ELF-1 (cell line): ENCODE data around the gene CREG2.
A peak's percentile ranks its signal among the peaks of the same experiment; 100 is the strongest.
"Not testable (repeated sequence)": the region's sequence is repeated elsewhere in the genome, so short reads cannot be mapped to it uniquely, and the experiment has no call there.

ENCODE experiments used
- DNase-seq: peaks from one replicate; pipeline ENCODE4 v3.0.0-alpha.2; 2016; ENCODE audit warnings: low read depth, low spot score

CREG2 gene

DNA sequence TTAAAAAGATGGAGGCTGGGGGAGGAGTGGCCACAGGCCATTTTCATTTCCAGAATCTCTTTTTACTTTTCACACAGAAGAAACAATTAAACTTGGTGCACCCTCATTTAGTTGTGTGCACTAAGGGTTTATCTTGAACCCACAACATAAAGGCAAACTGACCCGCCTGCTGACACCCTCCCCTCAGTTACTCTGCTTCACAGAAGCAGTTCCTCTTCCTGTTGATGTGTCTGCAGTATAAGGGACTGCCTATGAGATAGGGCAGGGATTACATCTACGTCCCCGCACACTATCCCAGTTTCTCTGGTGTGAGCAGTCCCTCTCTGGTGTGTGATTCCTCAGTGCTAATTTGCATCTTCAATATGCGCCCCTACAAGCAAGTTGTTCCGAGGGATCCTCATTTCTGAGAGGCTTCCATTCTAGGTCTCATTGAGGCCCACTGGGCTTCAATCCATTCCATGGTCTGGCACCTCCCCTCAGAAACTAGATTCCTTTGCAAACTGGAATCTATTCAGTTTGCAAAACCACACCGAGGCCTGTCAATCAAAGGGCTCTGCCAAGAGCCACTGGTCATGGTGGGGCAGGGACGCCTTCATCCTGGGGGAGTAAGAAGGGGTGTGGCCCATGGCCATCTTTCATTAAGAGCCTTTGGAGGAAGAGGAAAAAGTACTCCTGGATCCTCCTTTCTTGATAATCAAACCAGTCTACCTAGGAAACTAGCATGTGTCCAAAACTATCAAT lies 12.3 kb downstream of the CREG2 start:
- DNase-seq = no peak

DNA sequence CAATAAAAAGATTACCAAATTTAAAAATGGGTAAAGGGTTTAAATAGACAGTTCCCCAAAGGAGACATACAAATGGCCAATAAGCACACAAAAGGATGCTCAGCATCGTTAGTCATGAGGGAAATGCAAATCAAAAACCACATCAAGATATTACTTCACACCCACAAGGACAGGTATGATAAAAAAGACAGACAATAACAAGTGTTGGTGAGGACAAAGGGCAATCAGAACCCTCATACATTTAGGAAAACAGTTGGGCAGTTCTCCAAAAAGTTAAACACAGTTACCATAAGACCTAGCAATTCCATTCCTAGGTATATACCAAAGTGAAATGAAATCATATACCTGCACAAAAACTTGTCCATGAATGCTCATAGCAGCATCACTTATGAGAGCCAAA lies 14.5 kb downstream of the CREG2 start:
- DNase-seq = no peak

DNA sequence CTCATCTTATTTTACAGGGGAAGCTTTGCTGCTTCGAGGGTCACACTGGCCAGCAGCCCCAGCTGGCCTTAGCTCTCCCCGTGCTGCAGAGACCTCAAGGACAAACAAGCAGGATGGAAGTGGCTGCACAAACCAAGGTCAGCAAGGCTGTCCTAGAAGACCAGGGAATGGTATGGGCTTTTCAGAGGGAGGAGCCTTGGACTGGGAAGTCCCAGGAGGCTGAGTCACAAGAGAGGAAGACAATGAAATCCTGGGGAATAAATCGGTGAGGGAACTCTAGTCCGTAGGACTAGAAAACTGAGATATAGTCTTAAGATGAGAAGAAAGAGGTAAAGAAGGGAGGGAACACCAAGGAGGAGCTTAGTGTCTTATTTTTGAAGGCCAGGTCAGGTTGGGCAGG lies 15.7 kb downstream of the CREG2 start:
- DNase-seq = no peak

DNA sequence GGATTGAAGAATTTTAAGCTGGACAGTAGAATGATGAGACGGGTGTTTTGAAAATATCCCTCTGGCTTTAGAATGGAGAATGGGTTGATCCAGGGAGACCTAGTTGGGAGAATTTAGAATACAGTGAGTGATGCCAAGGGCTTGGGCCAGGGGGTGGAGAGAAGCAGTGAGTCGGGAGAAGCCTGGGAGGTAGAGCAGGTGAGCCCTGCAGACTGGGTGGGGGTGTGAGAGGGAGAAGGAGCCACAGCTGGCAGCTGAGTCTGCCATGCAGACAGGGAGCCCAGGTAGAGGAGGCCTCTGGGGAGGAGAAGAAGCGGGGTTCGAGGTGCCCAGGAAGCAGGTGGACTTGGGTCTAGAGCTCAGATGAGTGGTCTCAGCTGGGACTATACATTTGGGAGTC lies 18.2 kb downstream of the CREG2 start:
- no peak for DNase-seq

DNA sequence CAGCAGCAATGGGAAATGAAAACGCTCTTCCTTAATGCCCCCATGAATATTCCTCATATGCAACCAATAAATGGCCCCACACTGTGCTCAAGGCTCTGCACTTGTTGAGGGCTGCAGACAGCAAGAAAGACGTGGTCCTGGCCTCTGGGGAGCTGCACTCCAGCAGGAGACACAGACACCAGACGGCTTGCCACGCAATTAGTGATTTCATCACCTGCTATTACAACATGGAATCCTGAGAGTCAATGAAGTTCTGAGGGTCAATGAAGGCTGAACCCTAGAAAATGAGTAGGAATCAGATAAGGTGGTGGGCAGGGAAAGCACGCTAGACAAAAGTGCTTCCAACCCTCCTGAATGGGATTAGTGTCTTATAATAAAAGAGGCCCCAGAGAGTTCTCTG lies 18.9 kb downstream of the CREG2 start:
- no peak for DNase-seq

DNA sequence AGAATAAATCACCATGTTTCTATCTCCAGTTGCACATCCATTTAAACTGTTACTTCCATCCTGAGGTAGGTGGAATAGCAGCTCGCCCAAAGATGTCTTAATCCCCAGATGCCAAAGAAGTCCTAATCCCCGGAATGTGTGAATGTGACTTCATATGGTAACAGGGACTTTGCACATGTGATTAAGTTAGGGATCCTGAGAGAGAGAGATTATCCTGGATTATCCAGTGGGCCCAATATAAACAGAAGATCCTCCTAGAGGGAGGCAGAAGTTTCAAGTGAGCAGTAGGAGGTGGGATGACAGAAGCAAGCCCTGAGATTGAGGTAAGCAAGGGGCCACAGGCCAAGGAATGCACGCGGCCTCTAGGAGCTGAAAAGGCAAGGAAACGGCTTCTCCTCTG lies 19.8 kb downstream of the CREG2 start:
- no peak for DNase-seq

DNA sequence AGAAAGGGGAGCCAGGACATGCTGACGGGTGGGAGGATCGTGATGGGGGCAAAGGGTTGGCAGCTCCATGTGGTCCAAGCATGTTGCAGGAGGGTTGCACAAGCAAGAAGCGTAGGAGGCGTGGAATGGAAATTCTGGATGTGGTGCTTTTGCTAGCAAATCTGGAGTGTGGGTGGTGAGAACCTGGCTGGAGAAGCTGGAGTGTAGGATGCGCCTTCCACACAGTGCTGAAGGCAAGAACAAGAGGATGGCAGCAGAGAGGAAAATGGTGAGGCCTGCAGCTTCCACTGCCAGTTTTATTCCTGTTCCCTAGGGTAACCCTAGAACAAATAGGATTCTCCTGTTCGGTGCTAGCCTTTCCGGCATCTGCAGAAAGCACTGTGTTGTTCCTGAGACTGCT lies 22.4 kb downstream of the CREG2 start:
- no peak for DNase-seq

DNA sequence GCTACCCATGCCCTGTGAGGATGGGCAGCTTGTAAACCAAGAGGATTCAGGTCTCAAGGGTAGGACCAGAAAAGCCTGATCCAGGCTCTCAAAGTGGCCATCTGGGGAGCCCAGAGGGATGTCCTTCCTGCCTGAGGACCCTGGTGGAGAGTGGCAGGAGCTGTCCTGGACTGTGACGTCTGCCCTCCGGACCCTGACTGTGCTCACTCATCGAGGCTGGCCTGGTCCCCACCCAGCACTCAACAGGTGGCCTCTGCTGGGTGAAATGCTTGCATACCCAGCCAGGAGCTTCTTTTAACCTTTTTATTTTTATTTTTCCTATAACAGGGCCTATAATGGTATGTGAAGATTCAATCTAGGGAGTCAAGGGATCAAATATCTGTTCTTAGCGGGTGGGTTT lies 24.5 kb downstream of the CREG2 start:
- no peak for DNase-seq

DNA sequence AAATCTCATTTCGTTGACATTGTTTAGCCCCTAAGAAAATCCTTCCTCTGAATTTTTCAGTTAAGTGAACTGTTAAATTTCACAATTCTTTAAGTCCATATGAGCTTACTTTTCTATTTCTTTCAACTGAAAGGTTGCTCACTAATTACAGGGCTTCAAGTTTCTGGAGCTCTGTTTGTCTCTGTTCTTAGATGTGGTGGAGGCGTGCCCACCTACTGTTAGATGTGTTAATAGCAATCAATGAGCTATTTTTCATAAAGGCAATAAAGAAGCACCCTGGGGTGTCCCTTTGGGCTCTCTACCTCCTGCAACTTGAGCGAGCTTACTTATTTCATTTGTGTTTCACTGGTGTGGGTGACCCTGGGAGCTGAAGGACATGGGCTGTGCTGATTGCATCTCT lies 25.0 kb downstream of the CREG2 start:
- no peak for DNase-seq

DNA sequence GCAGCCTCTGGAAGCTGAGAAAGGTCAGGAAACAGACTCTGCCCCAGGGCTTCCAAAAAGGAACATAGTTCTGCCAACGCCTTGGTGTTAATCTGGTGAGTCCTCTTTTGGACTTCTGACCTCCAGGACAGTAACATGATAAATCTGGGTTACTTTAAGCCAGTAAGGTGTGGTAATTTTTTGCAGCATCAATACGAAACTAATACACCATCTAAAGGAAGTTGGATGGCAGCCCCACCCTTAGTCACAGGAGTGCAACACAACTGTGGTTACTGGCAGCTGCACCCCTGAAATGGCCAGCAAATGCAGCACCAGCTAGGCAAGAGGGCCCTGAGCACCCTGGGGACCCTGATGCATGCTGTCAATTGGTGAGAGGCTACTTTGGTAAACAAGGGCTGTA lies 25.8 kb downstream of the CREG2 start:
- no peak for DNase-seq

DNA sequence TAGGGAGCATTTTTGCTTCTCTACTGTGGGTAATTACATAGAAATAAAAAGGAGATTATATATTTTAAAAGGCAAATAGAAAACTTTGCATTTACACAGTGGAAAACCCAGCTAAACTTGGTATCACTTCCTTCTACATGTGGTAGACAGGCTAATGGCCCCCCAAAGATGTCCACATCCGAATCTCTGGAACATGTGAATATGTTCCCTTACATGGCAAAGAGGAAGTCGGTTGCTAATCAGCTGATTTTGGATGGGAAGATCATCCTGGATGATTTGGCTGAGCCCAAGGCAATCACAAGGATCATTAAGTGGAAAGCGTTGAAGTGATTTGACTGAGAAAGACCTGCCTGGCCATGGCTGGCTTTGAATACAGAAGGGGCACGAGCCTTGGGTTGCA lies 26.2 kb downstream of the CREG2 start:
- peak; percentile 52 for DNase-seq

DNA sequence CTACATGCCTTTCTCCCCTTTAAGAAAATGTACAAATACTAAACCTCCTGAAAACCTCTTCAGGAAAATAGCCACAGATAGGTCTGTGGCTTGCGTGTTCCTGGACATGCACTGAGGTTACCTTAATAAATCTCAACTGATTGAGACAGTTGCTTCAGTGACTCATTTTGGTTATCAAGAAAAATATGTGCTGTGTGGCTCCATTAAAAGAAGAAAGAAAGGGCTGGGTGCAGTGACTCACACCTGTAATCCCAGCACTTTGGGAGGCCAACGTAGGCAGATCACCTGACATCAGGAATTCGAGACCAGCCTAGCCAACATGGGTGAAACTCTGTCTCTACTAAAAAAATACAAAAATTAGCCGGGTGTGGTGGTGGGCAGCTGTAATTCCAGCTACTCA lies 27.1 kb downstream of the CREG2 start:
- no peak for DNase-seq

DNA sequence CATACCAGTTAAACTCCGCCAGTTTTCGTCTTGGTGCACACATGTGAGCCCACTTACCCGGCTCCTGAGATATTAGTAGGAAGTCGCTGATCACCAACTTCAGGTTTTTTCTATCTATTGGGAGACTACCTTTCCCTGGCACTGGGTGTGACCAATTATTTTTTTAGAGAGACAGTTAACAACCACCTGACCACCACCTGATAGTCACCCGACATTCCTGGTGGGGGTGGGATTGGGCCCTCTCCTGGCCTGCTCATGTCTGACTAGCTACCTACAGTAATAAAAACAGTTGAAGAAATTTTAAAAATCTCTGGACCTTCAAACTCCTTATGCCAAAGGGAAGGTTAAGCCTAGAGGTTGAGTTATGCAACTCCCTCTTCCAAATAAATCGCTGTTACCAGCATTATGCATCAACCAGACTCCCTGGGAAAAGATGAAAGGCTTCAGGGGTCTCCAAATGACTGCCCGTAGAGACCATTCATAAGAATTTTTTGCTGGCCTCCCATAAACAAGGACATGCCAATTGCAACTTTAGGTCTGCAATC lies 27.8 kb downstream of the CREG2 start:
- no peak for DNase-seq

DNA sequence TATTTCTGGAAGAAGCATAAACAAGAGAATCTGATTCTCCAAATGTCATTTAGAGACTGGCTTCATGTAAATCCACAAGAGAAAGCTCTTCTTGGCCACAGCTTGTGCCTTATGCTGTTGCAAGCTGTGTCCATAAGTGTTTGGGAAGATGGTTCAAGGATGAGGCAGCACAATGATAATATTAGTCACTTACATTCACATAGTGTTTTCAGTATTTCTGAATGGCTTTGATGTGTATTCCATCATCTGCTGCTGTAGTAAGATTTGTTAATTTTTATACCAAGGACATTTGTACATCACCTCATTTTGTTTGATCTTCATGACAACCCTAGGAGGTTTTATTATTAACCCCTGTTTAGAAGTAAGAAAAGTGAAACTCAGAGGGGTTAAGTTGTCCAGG lies 29.9 kb downstream of the CREG2 start:
- DNase-seq = no peak

DNA sequence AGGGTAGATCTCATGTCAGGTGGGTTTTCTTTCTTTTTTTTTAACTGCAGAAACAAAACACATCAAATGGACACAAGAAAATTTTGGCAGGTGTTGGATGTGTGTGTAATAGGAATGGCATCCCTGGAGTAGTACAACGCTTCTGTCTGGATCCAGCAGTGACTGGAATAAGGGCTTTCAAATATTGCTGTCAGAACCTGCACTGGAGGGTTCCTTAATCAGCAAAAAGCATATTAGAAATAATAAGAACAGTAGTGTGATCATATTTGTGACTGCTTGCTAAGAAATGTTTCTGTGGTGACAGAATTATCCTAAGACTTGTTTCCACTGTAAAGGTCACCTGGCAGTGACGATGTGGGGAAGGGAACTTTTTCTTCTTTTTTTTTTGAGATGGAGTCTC lies 30.8 kb downstream of the CREG2 start:
- DNase-seq = no peak

DNA sequence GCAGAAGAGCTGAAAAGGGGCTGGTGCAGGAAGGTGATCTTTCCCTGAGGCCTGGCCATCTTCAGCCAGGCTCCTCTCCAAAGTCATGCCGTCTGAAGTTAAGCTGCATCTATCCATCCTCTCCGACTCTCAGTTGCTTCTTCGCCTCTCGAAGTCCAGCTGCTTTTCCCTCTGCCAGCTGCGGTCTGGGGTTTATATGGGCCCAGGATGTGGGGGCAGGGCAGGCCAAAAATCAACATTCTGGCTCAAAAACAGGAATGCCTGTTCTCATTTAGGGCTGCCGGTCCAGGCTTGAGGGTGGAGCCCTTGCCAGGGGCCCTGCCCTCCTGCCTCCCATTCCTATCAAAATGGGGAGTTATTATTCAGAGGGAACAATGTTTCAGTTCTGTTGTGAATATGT lies 31.2 kb downstream of the CREG2 start:
- no peak for DNase-seq

DNA sequence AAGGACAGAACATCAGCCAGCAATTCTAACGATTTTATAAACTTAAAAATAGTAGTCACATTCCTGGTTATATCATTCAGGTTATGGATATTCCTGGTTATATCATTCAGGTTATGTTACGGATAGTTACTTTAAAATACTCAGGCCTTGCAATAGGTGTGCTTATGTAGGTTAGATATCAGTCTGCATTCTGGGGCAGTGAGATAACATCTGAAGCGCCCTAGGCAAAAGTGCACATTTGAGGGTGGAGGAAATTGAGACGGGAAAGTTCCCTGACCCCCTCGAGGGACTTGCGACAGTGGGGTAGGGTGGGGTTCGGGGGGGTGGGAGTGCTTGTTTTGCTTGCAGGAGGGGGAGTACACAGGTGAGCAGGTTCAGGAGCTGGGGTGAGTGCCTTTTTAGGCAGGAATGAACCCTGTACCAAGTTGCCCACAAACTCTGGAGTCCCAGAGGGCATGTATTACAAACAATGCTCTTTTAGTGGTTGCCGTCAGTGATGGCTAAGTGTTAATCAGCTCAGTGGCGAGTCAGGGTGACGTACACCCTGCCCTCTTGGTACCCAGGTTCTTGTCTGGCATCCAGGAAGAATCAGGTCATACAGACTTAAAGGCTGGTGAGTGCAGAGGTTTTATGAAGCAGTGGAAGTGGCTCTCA lies 31.8 kb downstream of the CREG2 start:
- no peak for DNase-seq

DNA sequence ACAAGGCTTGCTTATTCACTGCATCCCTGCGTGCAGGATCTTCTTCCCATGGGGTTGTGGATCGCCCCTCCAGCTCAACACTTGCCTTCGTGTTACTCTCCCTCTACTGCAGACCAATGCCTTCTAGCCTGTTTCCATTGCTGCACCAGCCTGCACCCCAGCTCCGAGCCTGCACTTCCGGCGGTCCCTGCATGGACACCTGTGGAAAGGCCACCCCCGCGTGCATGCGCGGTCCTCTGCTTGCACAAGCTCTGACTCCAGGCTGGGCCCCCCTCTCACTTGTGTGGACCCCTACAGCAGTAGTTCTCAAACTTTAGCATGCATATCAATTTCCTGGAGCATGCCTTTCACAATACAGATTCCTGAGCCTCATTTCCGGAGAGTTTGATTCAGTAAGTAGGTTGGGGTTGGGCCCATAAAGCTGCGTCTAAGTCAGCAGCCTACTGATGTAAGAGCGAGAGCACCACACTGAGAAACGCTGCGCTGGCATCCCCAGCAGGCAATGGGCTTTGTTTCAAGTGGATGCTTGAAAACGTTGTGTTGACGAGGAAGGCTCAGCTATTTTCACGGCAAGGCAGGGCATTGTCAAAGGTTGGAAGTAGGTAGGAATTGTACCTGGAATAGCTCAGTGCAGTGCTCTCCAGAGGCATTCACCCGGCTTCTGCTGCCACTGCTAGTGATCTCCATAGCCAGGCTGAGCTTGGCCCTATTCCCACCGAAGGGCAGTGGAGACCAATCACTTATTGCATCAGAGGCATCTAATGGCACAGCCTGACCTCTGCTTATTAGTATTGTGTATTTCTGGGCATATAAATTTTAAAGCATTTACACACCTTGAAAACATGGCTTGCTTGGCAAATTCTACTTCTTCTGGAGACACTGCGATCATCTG lies 32.6 kb downstream of the CREG2 start:
- no peak for DNase-seq

DNA sequence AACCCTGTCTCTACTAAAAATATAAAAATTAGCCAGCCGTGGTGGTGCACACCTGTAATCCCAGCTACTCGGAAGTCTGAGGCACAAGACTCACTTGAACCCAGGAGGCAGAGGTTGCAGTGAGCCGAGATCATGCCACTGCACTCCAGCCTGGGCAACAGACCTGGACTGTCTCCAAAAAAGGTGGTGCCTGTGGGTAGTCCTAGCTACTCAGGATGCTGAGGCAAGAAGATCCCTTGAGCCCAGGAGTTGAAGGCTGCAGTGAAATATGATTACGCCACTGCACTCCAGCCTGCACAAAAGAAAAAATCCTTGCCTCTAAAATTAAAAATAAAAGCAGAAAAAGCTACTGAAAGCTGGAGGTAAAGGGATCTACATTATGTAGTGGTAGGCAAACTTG lies 34.7 kb downstream of the CREG2 start:
- not testable (repeated sequence) for DNase-seq

DNA sequence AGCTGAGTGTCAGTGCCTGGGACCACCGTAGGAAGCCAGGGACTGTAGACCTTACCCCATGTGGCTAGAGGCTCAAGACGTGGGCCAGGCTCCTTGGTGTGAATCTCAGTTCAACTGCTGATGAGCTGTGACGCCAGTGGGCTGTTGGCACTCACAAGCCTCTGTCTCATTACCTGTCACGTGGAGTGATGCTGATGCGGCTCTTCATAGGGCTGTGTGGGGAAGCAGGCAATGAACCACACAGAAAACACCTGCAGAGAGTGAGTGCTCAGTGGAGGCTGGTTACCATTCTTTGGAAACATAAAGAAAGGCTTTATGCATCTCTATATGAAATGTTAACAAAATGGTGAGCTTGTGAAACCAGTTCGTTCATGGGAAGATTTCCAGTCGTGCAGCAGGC lies 36.1 kb downstream of the CREG2 start:
- DNase-seq = no peak

DNA sequence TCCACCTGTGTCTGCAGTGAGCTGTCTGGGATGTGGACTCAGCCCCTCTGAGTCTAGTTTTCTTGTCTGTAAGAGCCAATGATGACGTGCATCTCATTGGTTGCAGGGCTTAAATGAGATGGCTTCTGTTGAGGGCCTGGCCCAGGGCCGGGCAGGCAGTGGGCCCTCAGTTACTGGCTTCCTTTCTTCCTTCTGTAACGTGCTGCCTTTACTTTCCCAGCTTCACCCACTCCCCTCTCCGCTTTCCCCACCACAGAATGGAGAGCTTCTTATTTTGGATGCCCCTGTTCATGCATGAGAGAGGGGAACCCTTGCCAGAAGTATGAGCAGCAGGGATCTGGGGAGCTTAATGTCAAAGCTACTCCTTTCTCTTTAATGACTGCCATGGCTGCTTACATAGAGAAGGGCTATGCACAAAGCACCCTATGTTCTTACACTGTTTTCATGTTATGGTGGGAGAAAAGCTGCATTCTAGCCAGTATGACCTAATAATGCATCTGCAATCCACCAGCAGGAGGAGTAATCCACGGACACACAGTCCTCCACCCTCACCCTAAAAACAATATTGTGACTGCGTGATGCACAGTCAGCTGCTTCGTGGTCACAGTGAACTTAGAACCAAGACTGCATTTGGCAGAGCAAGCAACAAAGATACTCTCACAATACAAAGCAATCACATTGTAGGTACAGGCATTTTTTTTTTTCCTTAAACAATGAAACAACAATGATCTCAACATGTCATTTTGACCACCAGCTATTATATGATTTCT lies 37.2 kb downstream of the CREG2 start:
- no peak for DNase-seq

DNA sequence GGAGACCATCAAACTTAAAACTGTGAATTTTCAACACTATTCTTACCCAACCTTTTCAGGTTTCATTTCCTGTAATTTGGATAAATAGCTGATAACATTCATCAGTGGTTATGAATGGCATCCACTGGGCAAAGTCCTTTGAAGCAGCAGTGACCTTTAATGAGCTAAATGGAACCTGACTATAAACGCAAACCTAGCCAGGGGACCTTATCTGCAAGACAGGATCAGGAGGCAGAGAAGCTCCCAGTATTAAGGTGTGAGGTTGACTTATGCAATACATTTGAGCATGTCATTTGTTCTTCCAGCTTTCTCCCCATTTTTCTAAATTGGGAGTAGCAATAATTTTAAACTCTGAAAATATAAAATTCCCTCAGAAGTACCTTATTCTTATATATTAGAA lies 38.4 kb downstream of the CREG2 start:
- no peak for DNase-seq
